ENCODE data around the gene IFNL2. TPM values are rescaled to one million over a fixed set of nuclear protein-coding genes. Genes with fewer than 3 reads are reported as not detected.

The IFNL2 gene
- total RNA-seq, 2 experiments from 2014 or later: not detected

DNA sequence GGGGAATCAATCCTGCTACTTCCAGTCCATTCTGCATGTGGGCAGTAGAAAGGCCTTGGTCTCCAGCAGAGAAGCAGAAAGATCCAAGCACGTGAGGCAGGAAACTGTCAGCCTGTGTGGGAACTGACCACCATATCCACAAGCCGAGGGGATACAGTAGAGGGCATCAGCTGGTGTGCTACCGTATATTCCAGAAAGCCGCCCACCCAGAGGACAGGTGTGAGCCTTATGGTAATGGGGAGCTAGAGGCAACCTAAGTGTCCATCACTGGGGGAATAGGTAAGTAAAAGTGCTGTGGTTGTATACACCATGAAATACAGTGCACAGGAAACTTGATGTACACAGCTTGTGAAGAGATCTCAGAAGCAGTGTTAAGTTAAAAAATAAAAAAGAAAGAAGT lies 25.2 kb downstream of the IFNL2 start:
- CTCF ChIA-PET: interaction anchor here (0.9 kb wide), 2 partner anchors 19 to 173 kb away, joined by 3 read pairs; no protein-coding TSS in a partner anchor
- peaks cover 31% of the 10 kb centered on the region for H3K27me3 Mint-ChIP-seq
- no peaks in the 10 kb centered on the region for H3K9me3 Mint-ChIP-seq (ENCODE audit: low read depth)
- no peak overlapping the region for H3K4me3 Mint-ChIP-seq
- DNase-seq: no peak
- H3K36me3 Mint-ChIP-seq: peaks cover 2% of the 10 kb centered on the region
- H3K27ac Mint-ChIP-seq: no peak overlapping the region
- H3K4me1 Mint-ChIP-seq: peaks cover 27% of the 10 kb centered on the region
- ATAC-seq: no peak

DNA sequence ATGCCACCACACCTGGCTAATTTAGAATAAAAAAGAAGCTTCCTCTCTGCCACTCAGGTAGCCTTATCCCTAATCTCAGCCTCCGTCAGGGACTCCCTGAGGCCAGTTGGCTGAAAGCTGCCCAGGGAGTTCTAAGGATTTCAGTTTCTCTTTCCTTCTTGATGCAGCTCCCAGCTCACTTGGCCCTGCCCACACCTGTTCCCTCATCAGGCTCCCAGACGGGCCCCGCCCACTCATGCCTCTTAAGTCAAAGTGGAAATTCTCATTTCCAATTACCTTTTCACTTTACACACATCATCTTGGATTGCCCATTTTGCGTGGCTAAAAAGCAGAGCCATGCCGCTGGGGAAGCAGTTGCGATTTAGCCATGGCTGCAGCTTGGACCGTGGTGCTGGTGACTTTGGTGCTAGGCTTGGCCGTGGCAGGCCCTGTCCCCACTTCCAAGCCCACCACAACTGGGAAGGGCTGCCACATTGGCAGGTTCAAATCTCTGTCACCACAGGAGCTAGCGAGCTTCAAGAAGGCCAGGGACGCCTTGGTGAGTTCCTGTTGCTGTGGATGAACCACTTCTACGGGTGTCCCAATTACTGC lies 28.0 kb downstream of the IFNL2 start, which contains the start of gene IFNL1:
TSS of gene IFNL1 (plus strand) at position 353 of the 591 bp plus-strand sequence. CDS start at position 368, 15 bp downstream.
- no peaks in the 10 kb centered on the region for H3K36me3 Mint-ChIP-seq
- H3K27ac Mint-ChIP-seq: peak within 1 kb of the TSS; percentile 24
- DNase-seq (no peak), ATAC-seq (no peak)
- no peak within 1 kb of the TSS for H3K4me3 Mint-ChIP-seq
- no peaks in the 10 kb centered on the region for H3K9me3 Mint-ChIP-seq (ENCODE audit: low read depth)
- H3K4me1 Mint-ChIP-seq: peaks cover 49% of the 10 kb centered on the region
- peaks cover 23% of the 10 kb centered on the region for H3K27me3 Mint-ChIP-seq
- CTCF ChIA-PET: interaction anchor here (2.8 kb wide), 1 partner anchor 174 kb away, joined by 7 read pairs; no protein-coding TSS in a partner anchor

DNA sequence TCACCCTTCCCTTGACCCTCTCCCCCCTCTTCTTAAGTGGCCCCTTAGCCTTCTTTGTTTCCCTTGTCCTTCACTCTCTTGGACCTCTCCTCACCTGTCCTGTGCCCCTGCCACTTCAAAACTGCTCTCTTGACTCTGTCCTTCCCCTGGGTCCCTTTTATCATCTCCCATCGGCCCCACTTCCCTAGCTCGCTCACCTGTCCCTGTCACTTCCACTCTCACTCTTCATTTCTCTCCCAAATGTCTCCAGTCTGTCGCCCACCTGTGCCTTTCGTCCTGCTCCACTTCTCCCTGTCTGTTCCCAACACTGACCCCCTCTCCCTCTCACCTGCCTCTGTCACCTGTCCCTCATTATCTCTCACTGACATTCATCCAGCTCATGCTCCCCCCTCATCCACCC lies 28.7 kb downstream of the IFNL2 start:
- ATAC-seq (no peak), DNase-seq (no peak)
- Mint-ChIP-seq H3K9me3 (ENCODE audit: low read depth) (no peaks in the 10 kb centered on the region), H3K27me3 (peaks cover 19% of the 10 kb centered on the region), H3K27ac (peak overlapping the region; percentile 24), H3K4me1 (peaks cover 51% of the 10 kb centered on the region), H3K36me3 (no peaks in the 10 kb centered on the region), H3K4me3 (no peak overlapping the region)
- CTCF ChIA-PET: interaction anchor here (0.6 to 2.8 kb wide), 2 partner anchors 11 to 174 kb away, joined by 3 to 7 read pairs; no protein-coding TSS in a partner anchor

DNA sequence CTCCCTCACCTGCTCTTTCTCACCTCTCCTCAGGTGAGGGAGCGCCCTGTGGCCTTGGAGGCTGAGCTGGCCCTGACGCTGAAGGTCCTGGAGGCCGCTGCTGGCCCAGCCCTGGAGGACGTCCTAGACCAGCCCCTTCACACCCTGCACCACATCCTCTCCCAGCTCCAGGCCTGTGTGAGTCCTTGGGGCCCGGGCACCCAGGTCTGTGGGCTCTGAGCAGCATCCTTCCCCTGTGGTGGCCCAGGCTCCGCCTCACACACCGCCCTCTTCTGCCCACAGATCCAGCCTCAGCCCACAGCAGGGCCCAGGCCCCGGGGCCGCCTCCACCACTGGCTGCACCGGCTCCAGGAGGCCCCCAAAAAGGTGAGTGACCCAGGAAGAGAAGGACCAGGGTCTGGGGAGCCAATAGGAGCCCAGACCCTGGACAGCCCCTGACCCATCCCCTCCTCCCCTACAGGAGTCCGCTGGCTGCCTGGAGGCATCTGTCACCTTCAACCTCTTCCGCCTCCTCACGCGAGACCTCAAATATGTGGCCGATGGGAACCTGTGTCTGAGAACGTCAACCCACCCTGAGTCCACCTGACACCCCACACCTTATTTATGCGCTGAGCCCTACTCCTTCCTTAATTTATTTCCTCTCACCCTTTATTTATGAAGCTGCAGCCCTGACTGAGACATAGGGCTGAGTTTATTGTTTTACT lies 29.9 kb downstream of the IFNL2 start:
- Mint-ChIP-seq H3K4me1 (peaks cover 51% of the 10 kb centered on the region), H3K27me3 (peaks cover 16% of the 10 kb centered on the region), H3K36me3 (no peaks in the 10 kb centered on the region), H3K4me3 (peak overlapping the region; percentile 67), H3K27ac (peak overlapping the region; percentile 83), H3K9me3 (ENCODE audit: low read depth) (no peaks in the 10 kb centered on the region)
- peak; percentile 94 for DNase-seq
- ATAC-seq: peak; percentile 88
- CTCF ChIA-PET: interaction anchor here (0.9 to 2.3 kb wide), 2 partner anchors 30 to 321 kb away, joined by 3 to 10 read pairs; no protein-coding TSS in a partner anchor

DNA sequence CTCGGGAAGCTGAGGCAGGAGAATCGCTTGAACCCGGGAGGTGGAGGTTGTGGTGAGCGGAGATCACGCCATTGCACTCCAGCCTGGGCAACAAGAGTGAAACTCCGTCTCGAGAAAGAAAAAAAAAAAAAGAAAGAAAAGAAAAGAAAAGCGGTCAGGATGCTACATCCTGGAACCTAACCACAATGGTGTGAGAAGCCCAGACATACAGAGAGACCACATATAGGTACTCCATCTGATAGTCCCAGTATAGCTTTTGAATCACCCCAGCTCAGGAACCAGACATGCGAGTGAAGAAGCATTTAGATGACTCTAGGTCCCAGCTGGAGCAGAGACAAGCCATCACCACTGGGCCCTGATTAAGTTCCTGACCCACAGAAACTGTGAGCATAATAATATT lies 31.2 kb downstream of the IFNL2 start:
- CTCF ChIA-PET: interaction anchor here (0.7 to 2.3 kb wide), 6 partner anchors 10 to 102 kb away, joined by 3 to 10 read pairs (median 3); no protein-coding TSS in a partner anchor
- H3K27ac Mint-ChIP-seq: peak overlapping the region; percentile 77

DNA sequence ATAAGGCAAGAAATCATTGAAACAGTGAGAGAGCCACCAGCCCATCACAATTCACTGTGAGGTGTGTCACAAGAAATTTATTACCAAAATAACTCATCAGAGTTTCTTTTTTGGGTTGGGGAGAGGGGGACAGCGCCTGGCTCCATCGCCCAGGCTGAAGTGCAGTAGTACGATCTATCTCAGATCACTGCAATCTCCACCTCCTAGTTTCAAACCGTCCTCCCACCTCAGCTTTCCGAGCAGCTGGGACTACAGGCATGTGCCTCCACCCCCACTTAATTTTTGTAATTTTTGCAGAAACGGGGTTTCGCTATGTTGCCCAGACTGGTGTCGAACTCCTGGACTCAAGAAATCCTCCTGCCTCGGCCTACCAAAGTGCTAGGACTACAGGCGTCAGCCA lies 31.6 kb downstream of the IFNL2 start:
- CTCF ChIA-PET: interaction anchor here (0.8 to 2.3 kb wide), 5 partner anchors 11 to 102 kb away, joined by 3 to 10 read pairs (median 3); no protein-coding TSS in a partner anchor
- Mint-ChIP-seq H3K4me3 (no peak overlapping the region), H3K36me3 (no peaks in the 10 kb centered on the region), H3K27ac (peak overlapping the region; percentile 30), H3K9me3 (ENCODE audit: low read depth) (no peaks in the 10 kb centered on the region), H3K4me1 (peaks cover 48% of the 10 kb centered on the region), H3K27me3 (peaks cover 12% of the 10 kb centered on the region)
- no peak for DNase-seq
- ATAC-seq: no peak

More for the DNA sequence above, 31.2 kb downstream of the IFNL2 start:
- Mint-ChIP-seq H3K27me3 (peaks cover 14% of the 10 kb centered on the region), H3K36me3 (no peaks in the 10 kb centered on the region), H3K9me3 (ENCODE audit: low read depth) (no peaks in the 10 kb centered on the region), H3K4me3 (no peak overlapping the region), H3K4me1 (peaks cover 49% of the 10 kb centered on the region)
- peak; percentile 53 for ATAC-seq
- peak; percentile 76 for DNase-seq

DNA sequence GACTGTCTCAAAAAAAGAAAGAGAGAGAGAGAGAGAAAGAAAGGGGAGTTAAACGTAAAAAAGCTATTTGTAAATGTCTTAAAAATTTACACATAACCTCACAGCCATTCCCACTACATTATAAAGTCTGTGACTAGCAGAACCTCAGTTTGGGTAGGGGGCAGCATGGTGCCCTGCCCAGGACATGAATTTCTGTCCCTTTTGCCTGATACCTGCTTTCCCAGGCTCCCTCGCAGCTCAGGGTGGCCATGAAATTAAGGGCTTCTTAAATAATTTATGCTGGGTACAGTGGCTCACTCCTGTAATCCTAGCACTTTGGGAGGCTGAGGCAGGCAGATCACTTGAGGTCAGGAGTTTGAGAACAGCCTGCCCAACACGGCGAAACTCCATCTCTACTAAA lies 32.8 kb downstream of the IFNL2 start:
- H3K4me3 Mint-ChIP-seq: no peak overlapping the region
- DNase-seq (no peak), ATAC-seq (no peak)
- no peak overlapping the region for H3K27ac Mint-ChIP-seq
- CTCF ChIA-PET: interaction anchor here (1.6 kb wide), 1 partner anchor 33 kb away, joined by 4 read pairs; no protein-coding TSS in a partner anchor
- H3K36me3 Mint-ChIP-seq: no peaks in the 10 kb centered on the region
- H3K27me3 Mint-ChIP-seq: peaks cover 8% of the 10 kb centered on the region
- no peaks in the 10 kb centered on the region for H3K9me3 Mint-ChIP-seq (ENCODE audit: low read depth)
- peaks cover 45% of the 10 kb centered on the region for H3K4me1 Mint-ChIP-seq

DNA sequence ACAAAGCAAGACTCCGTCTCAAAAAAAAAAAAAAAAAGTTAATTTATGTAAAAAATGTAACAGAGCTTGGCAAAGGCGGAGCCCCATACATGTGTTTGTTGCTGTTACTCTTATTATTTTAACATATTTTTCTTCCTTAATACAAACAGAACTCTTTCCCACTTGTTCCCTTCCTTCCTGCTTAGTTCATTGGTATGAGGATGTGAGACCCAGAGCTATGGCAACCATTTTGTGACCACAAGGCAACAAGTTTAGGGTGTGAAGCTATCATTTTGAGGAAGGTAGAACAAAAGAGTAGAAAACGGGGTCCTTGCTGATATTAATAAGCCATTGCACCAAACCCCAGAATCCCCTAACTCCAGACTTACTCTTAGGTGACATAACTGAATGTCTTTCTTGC lies 33.4 kb downstream of the IFNL2 start:
- Mint-ChIP-seq H3K36me3 (no peaks in the 10 kb centered on the region), H3K9me3 (ENCODE audit: low read depth) (no peaks in the 10 kb centered on the region), H3K27ac (no peak overlapping the region), H3K4me1 (peaks cover 42% of the 10 kb centered on the region), H3K4me3 (no peak overlapping the region), H3K27me3 (peaks cover 4% of the 10 kb centered on the region)
- no peak for ATAC-seq
- CTCF ChIA-PET: interaction anchor here (0.7 to 1.6 kb wide), 2 partner anchors 33 to 452 kb away, joined by 3 to 4 read pairs; no protein-coding TSS in a partner anchor
- no peak for DNase-seq

DNA sequence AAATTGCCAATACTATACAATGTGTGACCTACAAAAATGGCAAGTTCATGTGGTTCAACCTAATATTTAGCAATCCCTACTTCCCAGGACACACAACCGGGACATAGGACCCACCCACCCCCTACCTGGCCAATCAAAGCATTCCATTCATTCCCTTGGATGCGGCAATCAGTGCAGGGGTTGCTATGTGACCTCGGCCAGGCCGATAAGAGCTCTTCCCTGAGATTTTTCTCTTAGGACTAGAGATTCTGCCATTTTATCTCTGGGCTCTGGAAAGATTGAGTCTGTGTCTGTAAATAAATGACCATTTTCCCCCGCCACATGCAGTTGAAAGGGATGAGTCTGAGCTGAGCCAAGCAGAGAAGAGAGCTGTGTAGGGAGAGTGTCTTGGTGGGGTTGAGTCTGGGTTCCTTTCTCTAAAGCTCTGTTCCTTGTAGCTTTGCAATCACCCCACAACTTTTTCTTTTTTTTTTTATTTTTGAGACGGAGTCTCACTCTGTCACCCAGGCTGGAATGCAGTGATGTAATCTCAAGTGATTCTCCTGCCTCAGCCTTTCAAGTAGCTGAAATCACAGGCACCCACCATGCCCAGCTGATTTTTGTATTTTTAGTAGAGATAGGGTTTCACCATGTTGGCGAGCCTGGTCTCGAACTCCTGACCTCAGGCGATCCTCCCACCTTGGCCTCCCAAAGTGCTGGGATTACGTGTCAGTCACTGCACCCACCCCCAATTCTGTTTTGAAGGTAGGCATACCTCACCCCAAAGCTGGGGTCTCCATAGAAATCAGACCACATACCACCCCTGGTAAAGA lies 35.4 kb downstream of the IFNL2 start:
- peaks cover 24% of the 10 kb centered on the region for H3K4me1 Mint-ChIP-seq
- no peaks in the 10 kb centered on the region for H3K9me3 Mint-ChIP-seq (ENCODE audit: low read depth)
- H3K27me3 Mint-ChIP-seq: peaks cover 4% of the 10 kb centered on the region
- no peaks in the 10 kb centered on the region for H3K36me3 Mint-ChIP-seq
- no peak overlapping the region for H3K4me3 Mint-ChIP-seq
- no peak for ATAC-seq
- H3K27ac Mint-ChIP-seq: no peak overlapping the region
- CTCF ChIA-PET: interaction anchor here (0.9 to 1.6 kb wide), 4 partner anchors 9 to 25 kb away, joined by 3 read pairs; no protein-coding TSS in a partner anchor
- no peak for DNase-seq

DNA sequence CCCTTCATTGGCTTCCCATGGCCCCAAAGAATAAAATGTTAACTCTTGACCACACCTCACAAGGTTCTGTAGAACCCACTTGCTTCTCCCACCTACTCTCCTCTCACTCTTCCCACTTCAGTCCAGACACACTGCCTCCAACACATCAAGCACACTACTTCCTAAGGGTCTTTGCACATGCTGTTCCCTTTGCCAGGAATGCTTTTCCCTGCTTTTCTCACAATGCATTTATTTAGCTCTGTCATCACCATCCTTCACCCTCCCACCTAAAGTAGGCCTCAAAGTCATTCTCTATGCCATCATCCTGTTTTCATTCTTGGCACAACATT lies 36.0 kb downstream of the IFNL2 start:
- Mint-ChIP-seq H3K4me3 (no peak overlapping the region), H3K27ac (no peak overlapping the region), H3K4me1 (peaks cover 20% of the 10 kb centered on the region), H3K27me3 (peaks cover 4% of the 10 kb centered on the region), H3K9me3 (ENCODE audit: low read depth) (no peaks in the 10 kb centered on the region), H3K36me3 (no peaks in the 10 kb centered on the region)
- DNase-seq (no peak), ATAC-seq (no peak)
- CTCF ChIA-PET: interaction anchor here (0.9 to 1.6 kb wide), 3 partner anchors 8 to 19 kb away, joined by 3 read pairs; no protein-coding TSS in a partner anchor

DNA sequence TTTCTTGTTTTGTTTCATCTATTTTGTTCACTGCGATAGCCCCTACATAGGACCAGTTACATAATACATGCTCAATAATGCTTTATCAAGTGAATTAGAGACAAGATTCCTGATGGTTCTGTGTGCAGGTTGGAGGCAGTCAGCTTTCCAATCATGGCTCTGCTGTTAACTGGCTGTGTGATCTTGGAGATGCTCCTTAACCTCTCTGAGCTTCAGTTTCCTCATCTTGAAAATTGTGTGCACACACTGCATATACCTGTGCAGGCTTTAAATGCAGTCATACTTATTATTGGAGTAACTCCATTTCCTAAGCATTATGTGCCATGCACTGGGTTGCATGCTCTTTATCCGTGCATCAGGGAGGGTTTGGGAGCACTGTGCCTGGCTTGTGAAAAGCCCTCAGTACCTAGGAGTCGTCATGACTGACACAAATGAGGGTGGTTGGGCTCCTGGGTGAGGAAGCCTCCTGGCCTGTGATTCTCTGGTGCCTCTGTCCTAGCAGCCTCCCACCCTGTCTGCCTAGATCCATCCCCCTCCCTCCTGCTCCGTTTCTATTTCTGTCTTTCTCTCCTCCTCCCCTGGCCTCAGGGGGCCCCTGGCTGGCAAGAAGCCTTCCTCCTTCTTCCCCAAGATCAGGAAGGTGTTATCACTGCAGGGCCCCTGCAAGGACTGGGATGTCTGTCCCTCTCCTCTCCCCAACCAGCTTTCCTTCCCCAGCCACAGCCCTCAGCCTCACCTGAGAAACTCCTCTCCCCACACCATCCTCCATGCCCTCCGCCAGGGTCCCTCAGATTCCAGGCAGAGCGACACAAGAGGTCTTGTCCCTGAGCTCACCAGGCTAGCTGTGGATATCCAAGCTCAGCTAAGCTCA lies 36.7 kb downstream of the IFNL2 start:
- ATAC-seq: no peak
- no peak for DNase-seq
- H3K4me3 Mint-ChIP-seq: no peak overlapping the region

DNA sequence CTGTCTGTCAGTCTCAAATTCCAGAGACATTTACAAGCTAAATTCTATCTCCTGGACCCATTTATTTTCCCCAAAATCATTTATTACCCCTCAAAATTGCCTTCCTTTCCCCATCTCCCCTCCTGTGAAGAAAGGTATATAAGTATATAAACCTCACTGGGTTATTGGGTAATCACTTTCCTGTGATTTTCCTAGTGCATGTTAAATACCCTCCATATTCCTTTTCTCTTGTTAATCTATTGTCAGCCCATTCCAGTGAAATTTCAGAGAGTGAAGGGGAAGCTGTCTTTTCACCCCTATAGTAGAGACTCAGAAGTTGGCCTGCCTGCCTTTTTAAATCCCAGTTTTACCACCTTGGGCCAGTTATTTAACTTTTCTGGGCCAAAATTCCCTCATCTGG lies 37.9 kb downstream of the IFNL2 start:
- DNase-seq (no peak), ATAC-seq (no peak)
- CTCF ChIA-PET: interaction anchor here (0.8 to 1.2 kb wide), 2 partner anchors 10 to 22 kb away, joined by 3 to 4 read pairs; no protein-coding TSS in a partner anchor
- Mint-ChIP-seq H3K4me1 (peaks cover 4% of the 10 kb centered on the region), H3K27ac (no peak overlapping the region), H3K27me3 (no peaks in the 10 kb centered on the region), H3K9me3 (ENCODE audit: low read depth) (no peaks in the 10 kb centered on the region), H3K36me3 (peaks cover 5% of the 10 kb centered on the region), H3K4me3 (no peak overlapping the region)

More for the DNA sequence above, 36.7 kb downstream of the IFNL2 start:
- CTCF ChIA-PET: interaction anchor here (1.5 kb wide), 1 partner anchor 18 kb away, joined by 3 read pairs; no protein-coding TSS in a partner anchor
- no peak overlapping the region for H3K27ac Mint-ChIP-seq
- peaks cover 4% of the 10 kb centered on the region for H3K36me3 Mint-ChIP-seq
- H3K27me3 Mint-ChIP-seq: peaks cover 4% of the 10 kb centered on the region
- H3K4me1 Mint-ChIP-seq: peaks cover 12% of the 10 kb centered on the region
- no peaks in the 10 kb centered on the region for H3K9me3 Mint-ChIP-seq (ENCODE audit: low read depth)
